MCF 10A (cell line): Measurements from ENCODE around the gene CBY2. TPM values are rescaled to one million over a fixed set of nuclear protein-coding genes. Genes with fewer than 3 reads are reported as not detected.

Experiments
- BruUV-seq: library from RNA; stranded (reverse); fragments of 400-500 nt; replicated peaks from 2 replicates; lab custom pipeline; 2021; lab: Mats Ljungman, UMichigan
- CTCF ChIA-PET: fragments of 300-600 bp; sonication (Branson Sonifier 250); formaldehyde crosslinking; extraction: SDS; loops from one replicate; lab custom pipeline; 2021; ENCODE audit warnings: antibody characterized with exemption, inconsistent platforms; lab: Yijun Ruan, JAX
- POLR2A ChIA-PET: fragments of 300-600, 350-650 bp; sonication (Branson Sonifier 250); formaldehyde crosslinking; extraction: SDS; loops from one replicate; lab custom pipeline; 2020; ENCODE audit warnings: antibody characterized with exemption, inconsistent platforms; lab: Yijun Ruan, JAX
- DNase-seq: peaks from one replicate; pipeline ENCODE4 v3.0.0-alpha.2; 2018; ENCODE audit not compliant: unreplicated experiment
- H3K27ac Mint-ChIP-seq: one replicate; pipeline ENCODE4 v1.8.0; 2022; ENCODE audit warnings: mild to moderate bottlenecking, low read depth, mixed read lengths; ENCODE audit not compliant: unreplicated experiment
- H3K27me3 Mint-ChIP-seq: one replicate; pipeline ENCODE4 v1.8.0; 2022; ENCODE audit warnings: mixed read lengths; ENCODE audit not compliant: insufficient read depth, unreplicated experiment
- H3K36me3 Mint-ChIP-seq: one replicate; pipeline ENCODE4 v1.8.0; 2022; ENCODE audit warnings: mild to moderate bottlenecking, moderate library complexity, mixed read lengths; ENCODE audit not compliant: insufficient read depth, unreplicated experiment
- H3K4me1 Mint-ChIP-seq: one replicate; pipeline ENCODE4 v1.8.0; 2022; ENCODE audit warnings: mixed read lengths; ENCODE audit not compliant: insufficient read depth, unreplicated experiment
- H3K4me3 Mint-ChIP-seq: one replicate; pipeline ENCODE4 v1.8.0; 2022; ENCODE audit warnings: mild to moderate bottlenecking, moderate library complexity, mixed read lengths; ENCODE audit not compliant: unreplicated experiment
- H3K9me3 Mint-ChIP-seq: one replicate; pipeline ENCODE4 v1.8.0; 2022; ENCODE audit warnings: mixed read lengths; ENCODE audit not compliant: unreplicated experiment
- intact Hi-C: fragments of 100-400 bp; cut with micrococcal nuclease; formaldehyde crosslinking; loops from 2 replicates; pipeline ENCODE4 v1.14.1; 2022
- total RNA-seq: library from RNA; stranded (reverse); gene quantifications from 2 replicates; pipeline ENCODE4 v1.2.3, GENCODE V29; 2022
- TF ChIP-seq, protein P1 (sequence below): fragments of 200-600 bp; IDR thresholded peaks from one replicate; pipeline ENCODE4 v1.8.0; 2022; ENCODE audit warnings: antibody characterized with exemption, mild to moderate bottlenecking; ENCODE audit not compliant: unreplicated experiment

CBY2 gene
- total RNA-seq, 1 experiment from 2014 or later: not detected

DNA sequence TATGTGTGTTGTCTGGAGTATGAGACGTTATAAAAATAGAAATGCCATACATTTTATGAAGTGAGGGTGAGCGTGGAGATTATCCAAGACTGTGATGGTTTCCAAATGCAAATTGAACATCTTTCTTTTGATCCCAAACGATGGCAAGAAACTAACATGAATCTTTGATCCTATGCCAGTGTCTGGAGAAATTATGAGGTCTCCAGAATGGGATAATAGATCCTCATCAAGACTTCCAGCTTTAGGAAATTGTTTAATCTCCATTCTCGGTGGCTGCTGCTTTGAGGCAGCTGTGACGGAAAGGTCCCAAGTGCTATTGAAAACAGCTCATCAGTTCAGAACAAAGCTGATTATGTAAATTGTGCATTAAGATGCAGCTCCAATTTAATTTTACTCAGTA, 30.8 kb downstream of the CBY2 start:
- intact Hi-C loops: no loop called here
- Mint-ChIP-seq H3K27ac (no peak overlapping the region), H3K9me3 (no peaks in the 10 kb centered on the region), H3K27me3 (peaks cover 57% of the 10 kb centered on the region), H3K36me3 (no peaks in the 10 kb centered on the region), H3K4me3 (no peak overlapping the region), H3K4me1 (no peaks in the 10 kb centered on the region)
- ChIA-PET CTCF (interaction anchor here (0.8 kb wide), 1 partner anchor 109 kb away, joined by 5 read pairs; no protein-coding TSS in a partner anchor), POLR2A (no interaction called here)
- TF ChIP-seq, protein P1, sequence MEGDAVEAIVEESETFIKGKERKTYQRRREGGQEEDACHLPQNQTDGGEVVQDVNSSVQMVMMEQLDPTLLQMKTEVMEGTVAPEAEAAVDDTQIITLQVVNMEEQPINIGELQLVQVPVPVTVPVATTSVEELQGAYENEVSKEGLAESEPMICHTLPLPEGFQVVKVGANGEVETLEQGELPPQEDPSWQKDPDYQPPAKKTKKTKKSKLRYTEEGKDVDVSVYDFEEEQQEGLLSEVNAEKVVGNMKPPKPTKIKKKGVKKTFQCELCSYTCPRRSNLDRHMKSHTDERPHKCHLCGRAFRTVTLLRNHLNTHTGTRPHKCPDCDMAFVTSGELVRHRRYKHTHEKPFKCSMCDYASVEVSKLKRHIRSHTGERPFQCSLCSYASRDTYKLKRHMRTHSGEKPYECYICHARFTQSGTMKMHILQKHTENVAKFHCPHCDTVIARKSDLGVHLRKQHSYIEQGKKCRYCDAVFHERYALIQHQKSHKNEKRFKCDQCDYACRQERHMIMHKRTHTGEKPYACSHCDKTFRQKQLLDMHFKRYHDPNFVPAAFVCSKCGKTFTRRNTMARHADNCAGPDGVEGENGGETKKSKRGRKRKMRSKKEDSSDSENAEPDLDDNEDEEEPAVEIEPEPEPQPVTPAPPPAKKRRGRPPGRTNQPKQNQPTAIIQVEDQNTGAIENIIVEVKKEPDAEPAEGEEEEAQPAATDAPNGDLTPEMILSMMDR: no peak
- BruUV-seq: no TSS peak
- no peak for DNase-seq

DNA sequence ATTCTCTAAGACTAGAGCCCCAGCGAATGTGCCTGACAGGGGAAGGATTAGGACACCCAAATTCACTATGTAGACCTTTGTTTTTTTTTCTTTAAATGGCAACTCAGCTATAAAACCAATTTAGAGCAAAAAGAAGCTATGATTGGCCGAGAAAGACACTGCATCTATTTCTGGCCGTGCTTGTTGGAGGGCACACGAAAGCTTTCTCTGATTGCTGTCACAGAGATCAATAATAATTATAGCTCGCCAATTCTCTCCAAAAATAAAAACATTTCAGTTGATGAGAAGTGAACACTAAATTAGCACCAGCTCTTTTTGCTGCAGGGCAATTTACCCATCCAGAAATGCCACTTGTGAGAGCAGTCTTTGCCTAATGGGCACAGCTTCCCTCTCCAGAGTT, 31.2 kb downstream of the CBY2 start:
- ChIA-PET CTCF (interaction anchor here (0.6 to 0.8 kb wide), 3 partner anchors 10 to 265 kb away, joined by 4 to 5 read pairs (median 4); no protein-coding TSS in a partner anchor), POLR2A (no interaction called here)
- H3K27me3 Mint-ChIP-seq: peaks cover 52% of the 10 kb centered on the region
- H3K4me1 Mint-ChIP-seq: no peaks in the 10 kb centered on the region
- no peaks in the 10 kb centered on the region for H3K9me3 Mint-ChIP-seq
- TF ChIP-seq, protein P1: no peak
- BruUV-seq: no TSS peak
- no peaks in the 10 kb centered on the region for H3K36me3 Mint-ChIP-seq
- intact Hi-C loops: no loop called here
- H3K4me3 Mint-ChIP-seq: no peak overlapping the region
- H3K27ac Mint-ChIP-seq: no peak overlapping the region
- DNase-seq: no peak

DNA sequence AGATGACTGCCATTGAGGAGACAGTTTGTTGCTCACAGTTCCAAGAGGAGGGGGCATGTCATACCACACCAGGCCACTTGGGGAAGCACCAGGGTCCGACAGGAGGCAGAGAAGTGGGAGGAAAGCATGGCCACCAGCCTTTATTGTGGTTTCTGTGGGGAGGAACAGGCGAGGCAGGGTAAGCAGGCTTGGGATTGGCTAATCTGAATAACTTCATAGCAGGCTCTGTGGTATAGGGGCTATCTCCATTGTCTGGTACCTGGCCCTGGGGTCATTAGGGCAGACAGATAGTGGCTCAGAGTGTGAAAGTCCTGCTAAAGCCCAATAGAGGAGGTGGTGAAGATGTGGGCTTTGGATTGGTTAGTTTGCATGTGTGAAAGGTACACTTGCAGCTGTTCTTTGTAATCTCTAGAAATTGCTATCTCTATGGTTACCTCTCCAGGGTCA, 35.5 kb downstream of the CBY2 start:
- intact Hi-C loops: no loop called here
- Mint-ChIP-seq H3K27me3 (peaks cover 36% of the 10 kb centered on the region), H3K4me3 (no peak overlapping the region), H3K36me3 (no peaks in the 10 kb centered on the region), H3K4me1 (no peaks in the 10 kb centered on the region), H3K27ac (no peak overlapping the region), H3K9me3 (no peaks in the 10 kb centered on the region)
- CTCF ChIA-PET: interaction anchor here (0.9 kb wide), 1 partner anchor 567 kb away, joined by 6 read pairs; no protein-coding TSS in a partner anchor
- peak; percentile 11 for DNase-seq
- POLR2A ChIA-PET: no interaction called here
- TF ChIP-seq, protein P1: no peak
- BruUV-seq: no TSS peak

GRCh38 chr13:45742985-45743384, 40.9 kb downstream of the CBY2 start:
- H3K4me3 Mint-ChIP-seq: no peak overlapping the region
- no TSS peak for BruUV-seq
- intact Hi-C loops: no loop called here
- DNase-seq: no peak
- peaks cover 44% of the 10 kb centered on the region for H3K27me3 Mint-ChIP-seq
- H3K36me3 Mint-ChIP-seq: no peaks in the 10 kb centered on the region
- no peaks in the 10 kb centered on the region for H3K9me3 Mint-ChIP-seq
- ChIA-PET POLR2A (no interaction called here), CTCF (interaction anchor here (1.2 kb wide), 1 partner anchor 17 kb away, joined by 3 read pairs; no protein-coding TSS in a partner anchor)
- TF ChIP-seq, protein P1: no peak
- H3K27ac Mint-ChIP-seq: no peak overlapping the region
- no peaks in the 10 kb centered on the region for H3K4me1 Mint-ChIP-seq
